ENCODE measurements around the gene TSKS.

GRCh38 chr19:49764341-49764740 lies 1.2 kb upstream of the TSKS start:
- no peak for TF ChIP-seq CTCF (IDR thresholded peaks at IDR 0.05)
- no peak for TF ChIP-seq POLR2A (IDR thresholded peaks at IDR 0.05)
